Umbilical cord (tissue), 2 donors: ENCODE measurements around the gene RAI1. TPM values are rescaled to one million over a fixed set of nuclear protein-coding genes. Genes with fewer than 3 reads are reported as not detected.

Source experiments
- DNase-seq: peaks from one replicate; pipeline ENCODE4 v3.0.0-alpha.2; 2015; ENCODE audit warnings: low spot score
- total RNA-seq: library from RNA; depleted of rRNA; stranded (reverse); fragments of >200 nt; gene quantifications from one replicate; pipeline ENCODE4 v1.2.3, GENCODE V29; 2014; ENCODE audit warnings: low replicate concordance; ENCODE audit not compliant: insufficient read depth

RAI1 gene
- total RNA-seq, 1 donor from 2014 or later, result 6.3 TPM

DNA sequence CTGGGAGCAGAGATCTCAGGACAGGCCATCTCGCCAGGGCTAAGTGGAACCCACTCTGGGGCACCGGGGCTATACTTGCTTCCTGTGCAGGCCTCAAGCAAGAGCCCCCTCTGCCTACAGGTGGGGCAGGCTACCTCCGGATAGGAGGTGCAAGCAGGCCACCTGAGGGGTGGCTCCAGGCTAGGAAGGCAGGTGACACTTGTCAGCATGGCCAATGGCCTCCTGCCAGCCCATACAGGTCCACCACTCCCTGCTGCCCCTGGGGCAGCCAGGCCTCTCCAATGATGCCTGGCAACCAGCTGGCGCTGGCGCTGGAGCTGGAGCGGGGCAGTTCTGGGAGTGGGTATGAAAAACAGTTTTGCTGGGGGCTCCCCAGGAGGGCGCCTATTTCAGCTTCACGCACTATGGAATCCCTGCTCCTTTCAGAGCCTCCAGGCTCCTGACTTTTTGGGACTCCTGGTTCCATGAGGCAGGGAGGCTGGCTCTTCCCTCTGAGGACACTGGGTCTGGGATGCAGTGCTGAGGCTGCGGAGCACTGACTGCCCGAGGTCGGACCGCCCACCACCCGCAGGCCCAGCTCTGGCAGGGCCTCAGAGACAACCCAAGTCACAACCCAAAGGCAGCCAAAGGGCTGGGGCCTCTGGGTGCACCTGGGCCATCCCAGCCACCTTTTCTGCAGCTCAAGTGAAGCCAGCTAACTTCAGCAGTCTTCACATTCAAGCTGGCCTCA lies 164.0 kb downstream of the RAI1 start:
- no peak for DNase-seq

DNA sequence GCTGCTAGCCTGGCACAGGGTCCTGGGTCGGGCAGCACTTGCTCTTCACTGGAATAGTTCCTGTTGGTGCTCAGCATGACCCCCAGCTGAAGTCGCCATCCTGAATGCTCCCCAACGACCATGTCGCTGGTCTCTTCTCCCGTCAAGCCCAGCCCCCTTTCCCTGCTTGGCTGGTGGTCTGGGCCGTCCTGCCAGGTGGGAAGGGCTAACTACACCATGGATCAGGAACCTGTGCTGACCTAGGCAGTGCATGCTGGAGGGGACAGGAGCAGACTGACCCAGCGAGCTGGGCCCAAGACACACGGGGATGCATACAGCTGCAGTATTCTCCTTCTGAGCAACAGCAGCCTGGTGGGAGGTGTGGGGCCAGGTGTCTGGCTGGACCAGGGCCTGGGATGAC lies 164.7 kb downstream of the RAI1 start:
- no peak for DNase-seq

DNA sequence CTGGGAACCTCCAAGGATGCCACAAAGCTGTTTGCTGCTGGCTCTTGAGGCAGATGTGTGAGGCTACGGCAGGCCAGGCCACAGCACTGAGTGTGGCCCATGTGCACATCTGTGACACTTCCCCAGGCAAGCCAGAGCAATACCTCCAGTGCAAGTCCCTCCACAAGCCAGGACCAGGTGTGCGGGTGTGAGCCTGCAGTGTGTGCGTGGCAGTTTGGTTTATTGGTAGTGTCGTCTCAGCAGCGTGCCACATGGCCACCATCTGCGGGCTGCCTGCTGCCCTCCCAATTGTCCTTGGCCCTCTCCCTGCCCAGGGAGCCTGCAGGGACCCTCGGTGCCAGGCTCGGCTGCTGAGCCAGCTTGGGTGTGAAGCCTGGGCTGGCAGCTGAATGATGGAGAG lies 165.4 kb downstream of the RAI1 start:
- no peak for DNase-seq

DNA sequence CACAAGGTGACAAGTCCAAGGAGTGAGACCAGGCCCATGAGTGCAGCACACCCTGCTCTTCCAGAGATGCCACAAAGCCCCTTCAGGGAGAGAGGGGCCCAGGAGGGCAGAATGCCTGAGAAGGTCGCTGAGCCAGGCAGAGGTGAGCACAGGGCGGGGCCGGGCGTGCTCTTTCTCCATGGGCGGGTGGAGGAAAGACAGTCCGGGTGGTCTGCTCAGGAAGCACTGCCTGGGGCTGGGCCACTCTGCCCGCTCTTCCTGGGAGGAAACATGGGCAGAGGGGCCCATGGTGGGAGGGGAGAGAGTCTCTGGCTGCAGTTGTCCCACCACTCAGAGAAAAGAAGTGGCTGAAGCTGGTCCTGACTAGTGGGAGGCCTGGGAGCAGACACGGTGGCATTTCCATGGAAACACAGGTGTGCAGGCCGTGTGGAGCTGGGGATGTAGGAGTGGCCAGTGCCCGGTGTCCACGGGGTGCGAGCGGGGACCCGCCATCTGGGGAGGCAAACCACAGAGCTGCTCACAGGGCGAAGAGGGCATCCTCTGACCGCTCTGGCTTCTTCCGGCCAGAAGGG lies 165.9 kb downstream of the RAI1 start:
- DNase-seq, result no peak

DNA sequence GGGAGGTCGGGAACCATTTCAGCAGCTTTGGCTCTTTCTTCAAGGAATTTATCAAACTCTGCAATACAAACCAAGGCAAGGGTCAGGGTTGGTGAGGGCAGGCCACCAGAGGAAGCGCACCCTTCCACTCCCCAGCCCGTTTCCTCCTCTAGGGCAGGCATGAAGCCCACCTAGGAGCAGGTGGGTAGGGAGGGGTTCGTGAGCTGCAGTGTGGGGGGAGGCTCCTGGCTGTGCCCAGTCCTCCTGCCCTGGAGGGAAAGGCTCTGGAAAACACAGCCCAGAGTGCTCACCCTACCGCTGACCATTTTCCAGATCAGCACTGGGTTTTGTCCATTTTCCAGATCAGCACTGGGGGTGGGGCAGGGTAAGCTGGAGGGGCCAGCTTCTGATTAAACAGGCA lies 166.5 kb downstream of the RAI1 start:
- DNase-seq, result no peak

DNA sequence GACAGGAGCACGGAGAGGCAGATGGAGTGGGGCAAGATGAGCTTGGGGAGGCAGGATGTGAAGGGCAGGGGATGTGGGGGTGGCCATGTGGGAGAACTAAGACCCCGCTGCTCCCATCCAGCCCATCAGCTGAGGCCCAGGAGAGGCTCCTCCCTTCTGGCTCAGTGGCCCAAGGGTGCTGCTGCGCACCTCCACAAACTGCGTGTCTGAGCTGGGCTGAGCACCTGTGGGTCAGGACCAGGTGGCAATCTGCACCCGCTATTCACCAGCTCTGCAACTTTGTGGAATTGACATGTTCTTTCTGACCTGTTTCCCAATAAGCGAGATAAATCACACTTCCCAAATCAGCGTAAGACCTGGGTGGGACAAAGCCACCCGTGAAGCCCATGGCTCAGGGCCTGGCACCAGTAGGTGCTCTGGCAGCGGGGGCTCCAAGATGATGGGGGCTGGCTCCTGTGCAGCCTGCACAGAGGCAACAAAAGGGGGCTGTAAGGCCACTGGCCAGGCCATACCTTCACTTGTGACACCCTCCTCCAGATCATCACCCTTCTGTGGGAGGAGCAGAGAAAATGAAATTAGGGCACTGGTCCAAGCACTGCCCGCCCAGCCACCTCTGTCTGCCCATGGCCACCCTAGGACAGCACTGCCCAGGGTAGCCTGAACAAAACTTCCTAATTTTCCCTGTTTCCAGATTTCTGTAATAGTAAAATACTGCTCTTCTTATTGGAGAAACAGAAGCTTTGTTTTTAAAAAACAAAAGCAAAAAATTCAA lies 167.2 kb downstream of the RAI1 start:
- no peak for DNase-seq

DNA sequence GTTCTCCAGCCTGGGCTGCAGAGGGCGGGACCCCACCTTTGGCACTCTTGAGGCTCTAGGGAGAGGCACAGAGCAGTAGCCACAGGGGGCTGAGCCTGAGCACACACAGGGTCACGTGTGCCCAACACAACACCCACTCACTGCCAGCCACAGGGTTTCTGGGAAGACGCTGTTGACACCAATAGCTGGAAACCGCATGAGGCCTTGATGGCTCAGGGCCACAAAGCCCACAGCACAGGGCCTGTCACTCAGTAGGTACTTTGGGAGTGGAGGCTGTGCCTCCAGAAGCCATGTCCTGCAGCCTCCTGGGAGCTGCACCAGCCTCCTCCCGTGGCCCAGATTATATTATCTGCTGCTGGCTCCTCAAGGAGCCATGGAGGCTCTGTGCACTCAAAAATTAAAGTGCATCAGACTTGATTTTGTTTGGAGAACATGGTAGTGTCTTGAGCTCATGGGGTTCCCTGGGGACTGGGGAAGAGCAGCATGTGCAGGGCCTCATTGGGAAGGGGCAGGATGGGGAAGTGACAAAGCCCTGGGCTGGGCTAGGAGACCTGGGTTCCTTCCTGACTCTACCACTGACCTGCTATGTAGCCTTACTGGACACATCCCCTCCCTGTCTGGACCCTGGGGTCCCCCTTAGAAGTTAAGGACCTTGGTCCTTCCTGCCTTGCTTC lies 168.0 kb downstream of the RAI1 start:
- DNase-seq, result no peak

DNA sequence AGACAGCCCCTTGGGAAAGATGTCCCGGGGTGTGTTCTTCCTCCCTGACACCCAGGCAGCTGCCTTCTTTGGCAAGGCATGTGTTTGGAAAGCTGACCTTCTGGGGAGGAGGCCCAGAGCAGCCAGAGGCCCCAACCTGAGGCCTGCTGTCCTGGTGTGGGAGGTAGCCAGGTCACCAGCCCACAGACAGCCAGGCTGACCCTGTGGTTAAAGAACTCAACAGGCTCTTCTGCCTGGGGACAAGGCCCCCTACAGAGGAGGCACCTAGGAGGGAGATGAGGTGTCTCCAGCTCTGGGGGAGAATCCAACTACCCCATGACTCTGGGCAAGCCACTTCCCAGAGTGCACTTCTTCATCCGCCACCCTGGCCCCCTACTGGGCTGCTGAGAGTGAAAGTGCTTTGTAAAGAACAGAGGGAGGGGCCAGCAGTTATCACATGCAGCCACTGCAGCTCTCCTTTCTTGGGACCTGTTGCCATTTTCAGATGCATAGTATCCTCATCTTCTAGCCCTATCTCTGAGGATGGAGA lies 168.7 kb downstream of the RAI1 start:
- DNase-seq, result no peak

DNA sequence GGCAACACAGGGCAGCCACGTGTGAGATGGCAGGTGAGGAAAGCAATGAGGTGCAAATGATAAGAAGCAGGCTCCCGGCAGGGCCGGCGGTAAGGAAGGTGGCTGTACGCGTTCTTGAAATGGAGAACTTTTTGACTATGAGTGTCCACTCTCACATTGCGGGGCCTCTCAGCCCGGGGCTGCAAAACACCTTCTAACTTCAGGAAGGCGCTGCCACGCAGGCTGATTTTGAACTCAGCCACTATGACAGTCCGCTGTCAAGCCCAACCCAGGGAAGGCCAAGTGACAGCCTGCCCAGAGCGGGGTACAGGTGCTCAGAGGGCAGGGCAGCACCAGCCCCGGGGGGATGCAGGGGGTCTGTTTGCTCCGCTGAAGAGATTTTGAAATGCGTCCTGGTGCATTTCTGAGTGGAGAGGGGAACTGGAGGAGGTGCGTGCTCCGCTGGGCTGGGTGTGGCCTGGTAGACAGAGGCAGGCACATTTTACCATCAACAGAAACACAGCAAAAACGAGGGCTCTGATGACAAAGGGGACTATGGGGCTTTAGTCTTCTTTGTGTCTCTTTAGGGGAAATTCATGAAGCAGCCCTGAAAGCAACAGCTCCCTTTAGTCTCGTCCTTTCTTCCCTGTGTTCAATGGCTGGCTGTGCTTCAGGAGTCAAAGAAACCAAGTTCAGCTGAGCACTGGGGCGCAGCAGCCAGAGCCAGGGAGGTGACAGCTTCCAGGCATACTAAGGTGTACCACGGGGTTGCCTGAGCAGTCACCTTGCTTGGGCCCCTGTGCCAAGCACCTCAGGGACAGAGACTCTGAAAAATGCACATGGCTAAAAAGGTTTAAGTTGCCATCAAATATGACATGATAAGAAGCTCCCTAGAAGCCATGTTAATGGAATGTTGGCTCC lies 170.1 kb downstream of the RAI1 start:
- DNase-seq, result no peak

DNA sequence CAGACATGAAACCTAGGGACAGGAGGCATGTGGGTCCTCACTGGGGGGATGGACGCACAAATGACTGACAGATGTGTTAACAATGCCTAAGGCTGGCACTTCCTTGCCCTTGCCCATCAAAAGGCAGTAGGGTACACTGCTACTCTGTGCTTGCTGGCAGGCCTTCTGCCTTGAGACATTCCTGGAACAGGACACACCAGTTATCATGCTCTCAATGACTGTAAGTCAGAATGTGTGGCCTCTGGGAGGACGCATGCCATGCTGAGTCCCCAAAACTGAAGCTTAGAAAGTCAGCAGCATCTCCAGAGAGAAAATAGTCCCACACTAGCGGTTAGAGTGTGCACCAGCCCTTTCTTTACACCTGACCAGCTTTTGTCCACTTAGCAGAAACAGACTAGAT lies 171.7 kb downstream of the RAI1 start:
- DNase-seq, result no peak

DNA sequence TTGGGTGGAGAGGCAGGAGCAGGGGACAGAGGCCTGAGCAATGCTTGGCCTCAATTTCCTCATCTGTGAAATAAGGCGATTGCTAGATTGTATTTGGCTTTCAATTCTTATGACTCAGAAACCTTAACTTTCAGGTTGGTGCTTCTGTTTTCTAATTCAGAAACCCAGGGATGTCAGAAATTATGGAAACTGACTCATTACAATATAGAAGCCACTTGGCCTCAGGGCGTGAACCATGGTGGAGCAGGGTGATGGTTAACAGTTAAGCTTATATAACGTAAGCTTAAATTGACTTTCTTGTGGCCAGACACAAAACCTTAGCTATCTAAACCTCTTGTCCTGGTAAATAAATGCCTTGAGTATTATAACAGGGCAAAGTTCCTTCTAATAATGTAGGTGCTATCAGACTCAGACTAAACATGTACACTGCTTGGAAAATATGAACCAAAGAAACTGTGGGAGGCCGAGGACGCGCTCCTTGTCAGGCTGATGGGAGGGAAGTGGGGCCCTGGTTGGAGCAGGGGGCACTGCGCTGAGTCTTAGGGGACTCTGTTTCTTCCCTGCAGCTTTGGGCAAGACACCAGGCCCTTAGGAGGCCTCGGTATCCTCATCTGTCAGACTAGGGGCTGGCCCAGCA lies 172.7 kb downstream of the RAI1 start:
- no peak for DNase-seq

DNA sequence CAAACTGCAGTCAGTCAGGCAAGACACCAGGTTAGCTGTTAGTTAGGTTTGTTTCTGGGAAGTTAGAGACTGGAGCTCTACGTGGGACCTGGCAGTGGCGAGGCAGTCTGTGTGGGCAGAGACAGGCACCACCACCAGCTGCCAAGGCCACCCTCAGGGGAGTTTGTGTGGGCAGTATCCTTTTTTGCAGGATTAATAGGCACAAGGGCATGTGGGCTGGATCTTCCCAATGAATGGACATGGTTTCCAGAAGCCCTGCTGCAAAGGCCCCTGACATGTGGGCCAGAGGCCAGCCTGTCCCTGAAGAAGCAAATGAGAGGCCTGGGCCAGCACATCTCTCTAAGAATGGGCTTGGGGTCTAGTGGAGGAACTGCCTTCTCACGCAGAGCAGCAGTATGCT lies 174.7 kb downstream of the RAI1 start:
- no peak for DNase-seq

DNA sequence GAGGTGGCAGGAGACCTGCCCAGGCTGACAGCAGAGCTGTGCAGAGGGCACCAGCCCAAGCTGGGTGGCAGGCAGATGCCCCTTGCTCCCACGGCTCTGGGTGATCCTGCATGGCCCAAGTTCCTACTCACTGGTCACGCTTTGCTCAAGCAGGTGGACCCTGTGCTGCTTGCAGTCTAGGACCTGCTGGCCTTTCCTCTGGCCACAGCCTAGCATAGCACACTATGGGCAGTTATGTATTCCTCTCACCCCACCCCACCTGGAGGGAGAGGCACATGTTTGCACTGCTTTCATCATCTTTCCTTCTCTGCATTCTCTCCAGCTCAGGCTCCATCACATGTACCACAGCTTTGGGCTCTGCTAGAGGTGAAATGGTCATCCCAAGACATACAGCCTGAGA lies 175.1 kb downstream of the RAI1 start:
- no peak for DNase-seq

DNA sequence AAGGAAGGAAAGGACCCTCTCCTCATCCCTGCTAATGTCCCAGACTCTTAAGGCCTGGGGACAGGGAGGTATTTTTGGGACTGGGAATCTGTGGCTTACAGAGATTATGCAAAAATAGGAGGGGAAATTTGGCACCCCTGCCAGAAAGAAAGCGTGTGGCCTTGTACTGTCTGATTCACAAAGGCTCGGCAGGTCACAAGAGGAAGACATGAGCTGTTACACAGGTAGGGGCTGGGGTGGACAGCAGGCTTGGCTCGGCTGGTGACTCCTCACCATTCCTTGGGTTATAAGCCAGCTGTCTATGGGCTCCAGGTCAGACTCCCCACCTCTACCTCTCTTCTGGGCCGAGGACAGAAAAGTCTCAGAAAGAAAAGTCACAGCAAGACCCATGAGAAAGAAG lies 176.2 kb downstream of the RAI1 start:
- DNase-seq, result no peak

DNA sequence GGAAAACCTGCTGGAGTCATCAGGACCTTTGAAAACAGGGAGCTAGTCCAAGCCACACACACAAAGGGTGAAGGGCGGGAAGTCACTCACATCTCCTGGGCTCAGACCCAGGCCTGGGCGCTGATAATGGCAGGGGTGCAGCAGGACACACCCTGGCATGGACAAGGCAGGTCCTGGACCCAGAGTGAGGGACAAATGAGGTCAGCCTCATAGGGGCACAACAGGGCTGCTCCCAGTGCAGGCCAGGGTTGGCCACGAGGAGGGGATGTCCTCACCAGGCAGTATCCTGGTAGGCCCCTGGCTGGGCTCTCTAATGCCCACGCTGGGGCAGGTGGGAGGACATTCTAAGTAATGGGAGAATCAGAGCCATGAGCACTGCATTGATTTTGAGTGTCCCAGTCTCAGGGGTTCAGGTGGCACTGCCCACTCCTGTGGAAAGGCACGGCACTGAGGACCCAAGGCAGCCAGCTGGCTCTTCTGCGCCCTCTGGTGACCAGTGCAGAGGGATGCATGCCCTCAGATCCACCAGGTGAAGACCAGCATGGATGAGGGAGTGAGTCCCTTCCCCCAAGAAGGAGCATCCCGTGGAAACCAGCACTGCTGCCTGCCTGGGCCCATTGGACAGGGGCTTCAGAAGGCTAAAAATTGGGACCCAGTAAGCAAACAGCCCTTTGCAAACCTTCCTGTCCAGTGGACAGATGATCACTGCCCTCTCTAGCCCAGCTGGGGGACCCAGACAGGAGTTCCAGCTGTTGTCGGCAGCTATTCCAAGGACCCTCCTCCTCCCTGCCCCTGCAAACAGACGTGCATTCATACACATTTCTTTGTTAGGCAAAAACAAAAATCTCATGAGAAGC lies 178.9 kb downstream of the RAI1 start:
- DNase-seq, result peak; percentile 66

DNA sequence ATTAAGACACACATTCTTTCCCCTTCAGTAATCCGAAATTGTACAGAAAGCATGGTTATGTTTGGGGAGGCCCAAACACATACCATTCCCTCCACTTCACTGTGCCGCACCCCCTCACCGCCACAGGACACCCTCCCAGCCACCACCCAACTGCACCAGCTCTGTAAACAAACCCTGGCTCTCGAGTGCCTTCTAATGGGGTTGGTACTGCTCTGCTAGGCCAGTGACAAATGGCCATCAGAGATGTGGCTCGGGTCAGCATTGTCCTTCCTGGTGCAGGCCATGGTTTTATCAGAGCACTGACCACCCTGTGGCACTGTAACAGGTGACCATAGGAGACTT lies 179.5 kb downstream of the RAI1 start:
- no peak for DNase-seq
